K562 (cell line): Measurements from ENCODE around the gene SPINT2. TPM values are rescaled to one million over a fixed set of nuclear protein-coding genes. Genes with fewer than 3 reads are reported as not detected.

ENCODE experiments used
- ATAC-seq: fragments of 200-7000 bp; cut with Tn5 transposase; 3 replicates; pipeline ENCODE4 v1.9.1; 2020; ENCODE audit warnings: moderate library complexity
- BruUV-seq: library from RNA; stranded (reverse); fragments of 400-500 nt; replicated peaks from 2 replicates; lab custom pipeline; 2021; lab: Mats Ljungman, UMichigan
- CTCF ChIA-PET: fragments of 300-600 bp; formaldehyde crosslinking; extraction: SDS; loops from one replicate; lab custom pipeline; 2021; ENCODE audit warnings: low intra/inter-chr PET ratio; lab: Yijun Ruan, JAX
- POLR2A ChIA-PET: fragments of 300-600, 350-650 bp; sonication (Branson Sonifier 250); formaldehyde crosslinking; extraction: SDS; loops from one replicate; lab custom pipeline; 2021; ENCODE audit warnings: antibody characterized with exemption, inconsistent platforms; lab: Yijun Ruan, JAX
- DNase-seq, 4 experiments: peaks; one replicate each; pipeline versions ENCODE4 v3.0.0 to v3.0.0-alpha.2; 2011 to 2018; ENCODE audit warnings: low spot score in 3 of 4, mixed read lengths in 3 of 4; ENCODE audit errors: extremely low read depth in 1 of 4
- FAIRE-seq: peaks from 2 replicates; lab custom pipeline; 2011; peaks lifted over from hg19 to GRCh38; lab: Jason Lieb, UNC
- H2AFZ ChIP-seq: 2 replicates; pipeline ENCODE4 v1.6.0; 2011; ENCODE audit warnings: low read depth, low read length, control low read depth, inconsistent platforms
- H3K27ac ChIP-seq: fragments of 200-600 bp; 3 replicates; pipeline ENCODE4 v1.8.0; 2011; ENCODE audit warnings: low read depth, mild to moderate bottlenecking, control low read depth, inconsistent platforms, low read length, moderate library complexity, mixed read lengths; ENCODE audit errors: extremely low read depth
- H3K27me3 ChIP-seq, 2 experiments: fragments of 300-600 bp in 1 of 2; 2 replicates in 1 of 2; 3 replicates in 1 of 2; pipeline versions ENCODE4 v1.6.0 to v1.8.0; 2011; ENCODE audit warnings: inconsistent platforms in 2 of 2, low read length in 2 of 2, mild to moderate bottlenecking in 1 of 2, mixed read lengths in 1 of 2, moderate library complexity in 1 of 2; ENCODE audit not compliant: control insufficient read depth in 2 of 2, insufficient read depth in 2 of 2
- H3K36me3 ChIP-seq: fragments of 300-600 bp; 3 replicates; pipeline ENCODE4 v1.8.0; 2011; ENCODE audit warnings: mild to moderate bottlenecking, low read length, inconsistent platforms; ENCODE audit not compliant: control insufficient read depth, insufficient read depth
- H3K4me1 ChIP-seq, 2 experiments: fragments of 200-600 bp in 1 of 2; replicated peaks in 1 of 2; 2 replicates in 1 of 2; 3 replicates in 1 of 2; pipeline versions ENCODE4 v1.5.1 to v1.8.0; 2011; ENCODE audit warnings: inconsistent platforms in 2 of 2, low read length in 2 of 2, mild to moderate bottlenecking in 1 of 2, mixed read lengths in 1 of 2, moderate library complexity in 1 of 2; ENCODE audit not compliant: control insufficient read depth in 2 of 2, insufficient read depth in 2 of 2
- H3K4me2 ChIP-seq: 2 replicates; pipeline ENCODE4 v1.6.1; 2011; ENCODE audit warnings: low read length, control low read depth, inconsistent platforms, mixed read lengths; ENCODE audit not compliant: insufficient read depth
- H3K4me3 ChIP-seq: fragments of 200-600 bp; sonication (generic), shearing (Covaris generic); 2 replicates; pipeline ENCODE4 v1.5.1; 2016; ENCODE audit warnings: control low read depth, inconsistent platforms
- H3K79me2 ChIP-seq: fragments of 200-600 bp; 3 replicates; pipeline ENCODE4 v1.8.0; 2011; ENCODE audit warnings: low read length, inconsistent platforms; ENCODE audit not compliant: control insufficient read depth, insufficient read depth
- H3K9ac ChIP-seq, 2 experiments: 2 replicates each; pipeline versions ENCODE4 v1.6.0 to v1.6.1; 2011; ENCODE audit warnings: low read depth in 2 of 2, low read length in 2 of 2, control low read depth in 1 of 2, inconsistent platforms in 1 of 2, mild to moderate bottlenecking in 1 of 2, mixed read lengths in 1 of 2; ENCODE audit not compliant: insufficient read depth in 1 of 2
- H3K9me1 ChIP-seq: one replicate; pipeline ENCODE4 v1.6.0; 2011; ENCODE audit warnings: inconsistent platforms, mild to moderate bottlenecking, low read length, moderate library complexity; ENCODE audit not compliant: control insufficient read depth, insufficient read depth
- H3K9me3 ChIP-seq: replicated peaks from 2 replicates; pipeline ENCODE4 v1.5.1; 2011; ENCODE audit warnings: low read depth, low read length, inconsistent platforms; ENCODE audit not compliant: control insufficient read depth, insufficient read depth
- H4K20me1 ChIP-seq: replicated peaks from 2 replicates; pipeline ENCODE4 v1.6.1; 2011; ENCODE audit warnings: low read length, inconsistent platforms, mixed read lengths; ENCODE audit not compliant: control insufficient read depth, insufficient read depth
- CBX8 ChIP-seq: fragments of 200-600 bp; sonication (generic); IDR thresholded peaks from 2 replicates; pipeline ENCODE4 v1.6.1; 2012; ENCODE audit warnings: borderline replicate concordance, mixed run types, low read depth, mild to moderate bottlenecking, moderate library complexity, mixed read lengths, low read length, control low read depth, inconsistent platforms; ENCODE audit not compliant: poor library complexity, severe bottlenecking; ENCODE audit errors: extremely low read depth
- DMBX1 ChIP-seq: fragments of 250-450 bp; sonication (Bioruptor Pico); IDR thresholded peaks from 2 replicates; pipeline ENCODE4 v1.8.0; 2022; ENCODE audit warnings: inconsistent platforms, mild to moderate bottlenecking, moderate library complexity, borderline replicate concordance
- FOXA3 ChIP-seq, 2 experiments: fragments of 450-650 bp in 1 of 2; sonication (generic) in 1 of 2; formaldehyde crosslinking; IDR thresholded peaks in 1 of 2; conservative IDR thresholded peaks in 1 of 2; 2 replicates each; pipeline versions ENCODE4 v1.4.0 to v1.8.0; 2020 to 2022; ENCODE audit warnings: mild to moderate bottlenecking in 2 of 2, missing genetic modification reagents in 1 of 2
- HDAC2 ChIP-seq: fragments of 450-650 bp; IDR thresholded peaks from 2 replicates; pipeline ENCODE4 v1.6.1; 2016; ENCODE audit warnings: mild to moderate bottlenecking
- HOMEZ ChIP-seq: fragments of 250-450 bp; sonication (Bioruptor Pico); IDR thresholded peaks from 2 replicates; pipeline ENCODE4 v1.4.0; 2020; ENCODE audit warnings: mild to moderate bottlenecking, moderate library complexity
- LEF1 ChIP-seq: fragments of 450-650 bp; IDR thresholded peaks from 2 replicates; pipeline ENCODE4 v1.6.1; 2016; ENCODE audit warnings: mild to moderate bottlenecking
- MITF ChIP-seq: IDR thresholded peaks from 2 replicates; pipeline ENCODE4 v1.6.1; 2014; ENCODE audit warnings: antibody characterized with exemption
- NFRKB ChIP-seq: fragments of 450-650 bp; IDR thresholded peaks from 2 replicates; pipeline ENCODE4 v1.6.1; 2016; ENCODE audit warnings: low read depth
- POLR2G ChIP-seq: fragments of 200-400 bp; formaldehyde crosslinking; IDR thresholded peaks from 2 replicates; pipeline ENCODE4 v1.6.1; 2017; ENCODE audit warnings: low read depth, mild to moderate bottlenecking, antibody characterized with exemption, low read length, moderate library complexity
- PPARD ChIP-seq: fragments of 250-450 bp; sonication (Bioruptor Pico); IDR thresholded peaks from 2 replicates; pipeline ENCODE4 v1.8.0; 2022; ENCODE audit warnings: inconsistent platforms, mild to moderate bottlenecking, moderate library complexity
- SIN3A ChIP-seq, 2 experiments: fragments of 150-350 bp in 1 of 2; IDR thresholded peaks; 2 replicates each; pipeline ENCODE4 v1.6.1; 2011 to 2016; ENCODE audit warnings: borderline replicate concordance in 2 of 2, low read depth in 2 of 2, low read length in 2 of 2, mild to moderate bottlenecking in 2 of 2, moderate library complexity in 2 of 2; ENCODE audit not compliant: control insufficient read depth in 1 of 2
- TBL1XR1 ChIP-seq, 2 experiments: IDR thresholded peaks; 2 replicates each; pipeline ENCODE4 v1.6.1; 2012; ENCODE audit warnings: improper control_type of control experiment in 2 of 2, low read length in 2 of 2, mild to moderate bottlenecking in 1 of 2
- ZFP30 ChIP-seq: fragments of 250-450 bp; sonication (Bioruptor Pico); IDR thresholded peaks from 2 replicates; pipeline ENCODE4 v1.8.0; 2022; ENCODE audit warnings: moderate library complexity, mild to moderate bottlenecking, inconsistent platforms, borderline replicate concordance
- ZNF77 ChIP-seq: fragments of 250-450 bp; sonication (Bioruptor Pico); IDR thresholded peaks from 2 replicates; pipeline ENCODE4 v1.5.0; 2020
- WGBS: fragments of 100-300 bp; shearing (Covaris generic); methylation state at CpG from one replicate; pipeline ENCODE4 v1.1.6; 2016; ENCODE audit warnings: low coverage, mixed read lengths; ENCODE audit not compliant: insufficient coverage; ENCODE audit errors: missing lambda C conversion rate; 5-methylcytosine and 5-hydroxymethylcytosine counted together
- in situ Hi-C: fragments of 300-500 bp; cut with MboI; formaldehyde crosslinking; loops from 4 replicates; pipeline ENCODE4 v1.15.0; 2018; ENCODE audit warnings: inconsistent platforms, mixed read lengths
- intact Hi-C: fragments of 100-400 bp; cut with micrococcal nuclease; formaldehyde crosslinking; loops from 2 replicates; pipeline ENCODE4 v1.14.2; 2022
- polyA plus RNA-seq, 8 experiments: library from polyadenylated mRNA; depleted of rRNA in 4 of 8; stranded (reverse) in 5 of 8; unstranded in 3 of 8; fragments of >200 nt; fragmentation: Nextera tagmentation in 2 of 8; fragmentation: Illumina TruSeq in 1 of 8; extraction: Ambion mirVana in 2 of 8; extraction: Trizol in 1 of 8; gene quantifications; 2 replicates each; pipeline versions ENCODE4 v1.2.1 to v1.2.3, GENCODE V29; 2011 to 2014; ENCODE audit warnings: inconsistent platforms in 1 of 8, missing spikeins in 1 of 8
- total RNA-seq, 7 experiments: library from RNA; depleted of rRNA in 6 of 7; stranded (reverse); fragments of >200 nt in 6 of 7; fragmentation: Illumina TruSeq in 2 of 7; extraction: Trizol in 2 of 7; gene quantifications; 2 replicates each; pipeline versions ENCODE4 v1.2.1 to v1.2.3, GENCODE V29; 2011 to 2021; ENCODE audit warnings: low replicate concordance in 1 of 7
- TF ChIP-seq, protein P1 (sequence below): sonication (generic); formaldehyde crosslinking; IDR thresholded peaks from 2 replicates; pipeline ENCODE4 v1.8.1; 2023; ENCODE audit warnings: missing genetic modification reagents, mild to moderate bottlenecking, borderline replicate concordance

The SPINT2 gene
- total and polyA plus RNA-seq, 9 of the 15 experiments (the other 6 are each of a cell fraction or from before 2014, with no cell fraction given), result 0.65 to 4.5 (median 3.4) TPM

DNA sequence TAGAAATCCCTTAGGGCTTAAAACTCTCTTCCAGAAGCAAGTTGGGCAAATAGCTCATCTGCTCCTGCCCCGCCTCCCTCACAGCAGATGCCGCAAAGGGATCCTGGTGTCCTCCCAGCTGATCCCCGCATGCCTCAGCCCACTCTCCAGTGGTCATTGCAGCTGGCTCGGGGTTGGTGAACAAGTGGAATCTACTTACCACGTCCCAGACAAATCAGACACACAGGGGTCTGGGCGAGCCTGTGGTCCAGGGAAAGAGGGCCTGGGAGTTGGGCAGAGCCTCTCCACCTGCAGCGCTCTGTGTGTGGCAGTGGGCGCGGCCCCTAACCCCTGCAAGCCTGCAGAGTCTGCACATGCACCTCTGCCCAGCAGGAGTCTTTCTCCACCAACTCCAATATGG, 28.9 kb downstream of the SPINT2 start:
- H3K27me3 ChIP-seq, result no peaks in the 10 kb centered on the region
- WGBS, result 79% methylated on average over 9 of the region's 9 CpGs
- H4K20me1 ChIP-seq, result no peaks in the 10 kb centered on the region
- no peak overlapping the region for H2AFZ ChIP-seq
- intact Hi-C loops, result no loop called here
- H3K79me2 ChIP-seq, result no peaks in the 10 kb centered on the region
- FAIRE-seq (no peak), ATAC-seq (no peak), DNase-seq (no peak)
- H3K4me2 ChIP-seq, result no peak overlapping the region
- in situ Hi-C loops, result no loop called here
- ChIA-PET POLR2A (no interaction called here), CTCF (no interaction called here)
- no peaks in the 10 kb centered on the region for H3K9me1 ChIP-seq
- H3K4me3 ChIP-seq, result no peak overlapping the region
- no peak overlapping the region for H3K27ac ChIP-seq
- no peaks in the 10 kb centered on the region for H3K36me3 ChIP-seq
- no TSS peak for BruUV-seq
- H3K9ac ChIP-seq, result peak overlapping the region in 1 of 2 experiments; percentile 11; a peak in 1 of 4 replicates
- no peaks in the 10 kb centered on the region for H3K9me3 ChIP-seq
- H3K4me1 ChIP-seq, result peaks cover 0 to 22% of the 10 kb centered on the region in 2 experiments; a peak in 2 of 5 replicates
- TF ChIP-seq HOMEZ (CRISPR knock-in tag) (no peak), PPARD (CRISPR knock-in tag) (no peak), ZFP30 (CRISPR knock-in tag) (no peak), LEF1 (no peak), SIN3A (IDR thresholded peaks at IDR 0.05; ENCODE audit: borderline replicate concordance in 2 of 2, control insufficient read depth in 1 of 2, low read depth in 2 of 2, low read length in 2 of 2) (no peak), POLR2G (no peak), HDAC2 (no peak), FOXA3 (CRISPR knock-in tag; conservative IDR thresholded peaks at IDR 0.05 in 1 of 2, IDR thresholded peaks at IDR 0.05 in 1 of 2) (no peak), MITF (no peak), DMBX1 (no peak), TBL1XR1 (IDR thresholded peaks at IDR 0.05; ENCODE audit: low read length in 2 of 2) (no peak), ZNF77 (CRISPR knock-in tag) (no peak), CBX8 (no peak), NFRKB (no peak)
- TF ChIP-seq, protein P1, sequence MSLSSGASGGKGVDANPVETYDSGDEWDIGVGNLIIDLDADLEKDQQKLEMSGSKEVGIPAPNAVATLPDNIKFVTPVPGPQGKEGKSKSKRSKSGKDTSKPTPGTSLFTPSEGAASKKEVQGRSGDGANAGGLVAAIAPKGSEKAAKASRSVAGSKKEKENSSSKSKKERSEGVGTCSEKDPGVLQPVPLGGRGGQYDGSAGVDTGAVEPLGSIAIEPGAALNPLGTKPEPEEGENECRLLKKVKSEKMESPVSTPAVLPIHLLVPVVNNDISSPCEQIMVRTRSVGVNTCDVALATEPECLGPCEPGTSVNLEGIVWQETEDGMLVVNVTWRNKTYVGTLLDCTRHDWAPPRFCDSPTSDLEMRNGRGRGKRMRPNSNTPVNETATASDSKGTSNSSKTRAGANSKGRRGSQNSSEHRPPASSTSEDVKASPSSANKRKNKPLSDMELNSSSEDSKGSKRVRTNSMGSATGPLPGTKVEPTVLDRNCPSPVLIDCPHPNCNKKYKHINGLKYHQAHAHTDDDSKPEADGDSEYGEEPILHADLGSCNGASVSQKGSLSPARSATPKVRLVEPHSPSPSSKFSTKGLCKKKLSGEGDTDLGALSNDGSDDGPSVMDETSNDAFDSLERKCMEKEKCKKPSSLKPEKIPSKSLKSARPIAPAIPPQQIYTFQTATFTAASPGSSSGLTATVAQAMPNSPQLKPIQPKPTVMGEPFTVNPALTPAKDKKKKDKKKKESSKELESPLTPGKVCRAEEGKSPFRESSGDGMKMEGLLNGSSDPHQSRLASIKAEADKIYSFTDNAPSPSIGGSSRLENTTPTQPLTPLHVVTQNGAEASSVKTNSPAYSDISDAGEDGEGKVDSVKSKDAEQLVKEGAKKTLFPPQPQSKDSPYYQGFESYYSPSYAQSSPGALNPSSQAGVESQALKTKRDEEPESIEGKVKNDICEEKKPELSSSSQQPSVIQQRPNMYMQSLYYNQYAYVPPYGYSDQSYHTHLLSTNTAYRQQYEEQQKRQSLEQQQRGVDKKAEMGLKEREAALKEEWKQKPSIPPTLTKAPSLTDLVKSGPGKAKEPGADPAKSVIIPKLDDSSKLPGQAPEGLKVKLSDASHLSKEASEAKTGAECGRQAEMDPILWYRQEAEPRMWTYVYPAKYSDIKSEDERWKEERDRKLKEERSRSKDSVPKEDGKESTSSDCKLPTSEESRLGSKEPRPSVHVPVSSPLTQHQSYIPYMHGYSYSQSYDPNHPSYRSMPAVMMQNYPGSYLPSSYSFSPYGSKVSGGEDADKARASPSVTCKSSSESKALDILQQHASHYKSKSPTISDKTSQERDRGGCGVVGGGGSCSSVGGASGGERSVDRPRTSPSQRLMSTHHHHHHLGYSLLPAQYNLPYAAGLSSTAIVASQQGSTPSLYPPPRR (CRISPR knock-in tag), result no peak
